DOHH2 (cell line): ENCODE results near the gene PRDM16.

ENCODE experiments used
- CTCF ChIP-seq: fragments of 200-600 bp; sonication (generic); IDR thresholded peaks from one replicate; pipeline ENCODE4 v1.5.1; 2014; ENCODE audit warnings: antibody characterized with exemption, mild to moderate bottlenecking, low read depth, low read length; ENCODE audit not compliant: poor library complexity, severe bottlenecking
- EZH2phosphoT487 ChIP-seq: fragments of 200-600 bp; sonication (generic); IDR thresholded peaks from 2 replicates; pipeline ENCODE4 v1.6.1; 2017; ENCODE audit warnings: borderline replicate concordance, mild to moderate bottlenecking, antibody characterized with exemption, low read length, moderate library complexity, mixed read lengths

GRCh38 chr1:3119725-3120124 lies 50.7 kb downstream of the PRDM16 start:
- TF ChIP-seq CTCF: no peak
- TF ChIP-seq EZH2phosphoT487: no peak
